Coronary artery (tissue), 2 donors: ENCODE results near the gene MSANTD4.
"Not testable (repeated sequence)": the region's sequence is repeated elsewhere in the genome, so short reads cannot be mapped to it uniquely, and the experiment has no call there.

Source experiments
- DNase-seq: peaks from one replicate; pipeline ENCODE4 v3.0.0-alpha.2; 2017; ENCODE audit warnings: low spot score
- H3K27ac ChIP-seq, 2 donors: fragments of 200-600 bp; sonication (generic); one replicate each; pipeline ENCODE4 v1.5.1; 2016 to 2019
- H3K4me3 ChIP-seq: fragments of 200-600 bp; sonication (generic); 2 replicates; pipeline ENCODE4 v1.5.1; 2016; ENCODE audit warnings: mild to moderate bottlenecking, moderate library complexity
- CTCF ChIP-seq: fragments of 200-600 bp; sonication (generic); IDR thresholded peaks from one replicate; pipeline ENCODE4 v1.5.1; 2019; ENCODE audit warnings: antibody characterized with exemption

The MSANTD4 gene

GRCh38 chr11:106021967-106022794 lies at the start of gene MSANTD4:
TSS of gene MSANTD4 (minus strand) at chr11:106022240. CDS start at chr11:106010917, 11,323 bp downstream.
- H3K27ac ChIP-seq = peak within 1 kb of the TSS; percentile 74 to 89
- TF ChIP-seq CTCF = no peak
- H3K4me3 ChIP-seq = peak within 1 kb of the TSS; percentile 87
- DNase-seq = peak; percentile 100

GRCh38 chr11:106070606-106071005 lies 48.6 kb upstream of the MSANTD4 start:
- Histone ChIP-seq H3K27ac (no peak overlapping the region), H3K4me3 (no peak overlapping the region)
- no peak for TF ChIP-seq CTCF
- no peak for DNase-seq

- no peak overlapping the region for H3K4me3 ChIP-seq
- H3K27ac ChIP-seq = no peak overlapping the region
- no peak for DNase-seq
- TF ChIP-seq CTCF = no peak
These were observed 41.0 kb upstream of the MSANTD4 start for GRCh38 chr11:106063009-106063408.

GRCh38 chr11:106061954-106062949 lies 40.2 kb upstream of the MSANTD4 start:
- TF ChIP-seq CTCF = no peak
- no peak overlapping the region for H3K4me3 ChIP-seq
- DNase-seq = no peak
- no peak overlapping the region for H3K27ac ChIP-seq

GRCh38 chr11:106061249-106061784 lies 39.3 kb upstream of the MSANTD4 start:
- H3K27ac ChIP-seq = no peak overlapping the region

GRCh38 chr11:106059617-106060016 lies 37.6 kb upstream of the MSANTD4 start:
- Histone ChIP-seq H3K4me3 (no peak overlapping the region), H3K27ac (no peak overlapping the region)
- DNase-seq = no peak
- no peak for TF ChIP-seq CTCF

More at GRCh38 chr11:106061249-106061784, 39.3 kb upstream of the MSANTD4 start:
- DNase-seq = no peak
- H3K4me3 ChIP-seq = no peak overlapping the region
- no peak for TF ChIP-seq CTCF

- H3K4me3 ChIP-seq, H3K27ac ChIP-seq, DNase-seq: not testable (repeated sequence)
These were observed 36.3 kb upstream of the MSANTD4 start for GRCh38 chr11:106058377-106058776.
